ENCODE measurements around the gene FERMT3. TPM values are rescaled to one million over a fixed set of nuclear protein-coding genes. Genes with fewer than 3 reads are reported as not detected.

The FERMT3 gene
- total RNA-seq, 1 experiment from 2014 or later = 10.6 TPM

DNA sequence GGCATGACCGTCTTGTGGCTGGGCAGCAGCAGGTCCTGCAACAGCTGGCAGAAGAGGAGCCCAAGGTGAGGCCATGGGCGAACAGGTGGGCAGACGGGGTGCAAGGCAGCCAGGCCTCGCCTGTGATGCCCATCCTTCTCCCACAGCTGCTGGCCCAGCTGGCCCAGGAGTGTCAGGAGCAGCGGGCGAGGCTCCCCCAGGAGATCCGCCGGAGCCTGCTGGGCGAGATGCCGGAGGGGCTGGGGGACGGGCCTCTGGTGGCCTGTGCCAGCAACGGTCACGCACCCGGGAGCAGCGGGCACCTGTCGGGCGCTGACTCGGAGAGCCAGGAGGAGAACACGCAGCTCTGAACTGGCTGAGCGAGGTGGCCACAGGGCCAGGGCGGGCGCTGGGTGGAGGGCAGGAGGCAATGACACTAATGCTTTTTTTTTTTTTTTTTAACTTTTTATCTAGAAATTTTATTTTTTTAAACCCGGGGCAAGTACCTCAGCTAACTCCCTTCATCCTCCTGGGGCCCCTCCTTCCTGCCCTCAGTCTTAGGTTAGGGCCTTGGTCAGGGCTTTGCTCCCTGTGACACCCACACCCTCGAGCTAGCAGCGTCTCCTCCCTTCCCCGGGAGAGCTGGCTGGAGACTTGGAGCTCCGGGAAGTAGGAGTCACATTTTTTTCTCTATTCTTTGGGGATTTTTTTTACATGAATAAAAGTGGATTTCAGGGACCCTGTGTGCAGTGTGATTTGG, 60.9 kb downstream of the FERMT3 start:
- Histone ChIP-seq H3K4me1 (ENCODE audit: insufficient read depth, low read length) (no peaks in the 10 kb centered on the region), H3K23me2 (ENCODE audit: insufficient read length, low read depth, low read length, poor library complexity, severe bottlenecking) (peaks cover 15% of the 10 kb centered on the region), H4K20me1 (ENCODE audit: control insufficient read depth, insufficient read depth, insufficient read length) (no peaks in the 10 kb centered on the region), H2BK12ac (ENCODE audit: insufficient read length, low read depth, low read length) (no peak overlapping the region), H4K8ac (replicated peaks; ENCODE audit: insufficient read length, low read depth, low read length) (no peak overlapping the region), H3T11ph (ENCODE audit: low read length) (no peak overlapping the region), H3K4me2 (ENCODE audit: insufficient read depth, insufficient read length, low read length) (no peak overlapping the region), H2AFZ (ENCODE audit: low read length) (no peak overlapping the region), H3K23ac (ENCODE audit: insufficient read length, low read depth, low read length) (no peak overlapping the region), H3K56ac (ENCODE audit: insufficient read length, low read depth, low read length) (no peak overlapping the region), H3K9ac (ENCODE audit: extremely low read depth, insufficient read length, low read length) (no peak overlapping the region), H3K9me3 (ENCODE audit: control insufficient read depth, low read depth, low read length) (no peaks in the 10 kb centered on the region), H3K27ac (ENCODE audit: insufficient read length, low read depth, low read length) (no peak overlapping the region), H3K14ac (ENCODE audit: insufficient read depth, low read length) (no peak overlapping the region), H3K79me2 (ENCODE audit: insufficient read depth, low read length) (no peaks in the 10 kb centered on the region), H2BK120ac (ENCODE audit: low read depth, low read length, poor library complexity, severe bottlenecking) (no peak overlapping the region), H4K91ac (ENCODE audit: insufficient read length, low read depth, low read length) (no peak overlapping the region), H3K18ac (ENCODE audit: insufficient read length, low read depth, low read length) (no peak overlapping the region), H2BK5ac (ENCODE audit: insufficient read length, low read length) (no peak overlapping the region), H3K79me1 (ENCODE audit: insufficient read depth, low read depth, low read length, poor library complexity, severe bottlenecking) (no peaks in the 10 kb centered on the region), H3K4ac (ENCODE audit: low read depth, low read length) (no peak overlapping the region), H3K27me3 (ENCODE audit: insufficient read depth, low read length) (no peaks in the 10 kb centered on the region), H2BK15ac (ENCODE audit: low read depth, low read length) (no peak overlapping the region), H4K5ac (ENCODE audit: insufficient read length, low read depth, low read length) (no peak overlapping the region), H2AK5ac (ENCODE audit: insufficient read length, low read length) (no peak overlapping the region), H2BK20ac (ENCODE audit: low read depth, low read length, poor library complexity, severe bottlenecking) (no peak overlapping the region)
- Mint-ChIP-seq H3K4me3 (peak overlapping the region in 1 of 2 experiments; percentile 64; a peak in 2 of 5 replicates), H3K27ac (peak overlapping the region in 2 of 3 experiments; percentile 18 to 65; a peak in 1 of 7 replicates), H3K9me3 (no peaks in the 10 kb centered on the region), H3K36me3 (ENCODE audit: insufficient read depth in 1 of 3, low read depth in 3 of 3) (peaks cover 21 to 53% (median 39%) of the 10 kb centered on the region in 3 experiments), H3K4me1 (peaks cover 16 to 26% of the 10 kb centered on the region in 2 experiments), H3K27me3 (ENCODE audit: low read depth) (no peaks in the 10 kb centered on the region; the same call in 1 of the 2 replicates)
- no CpG with 5 or more reads among the region's 27 CpGs for WGBS (ENCODE audit: extremely low coverage, insufficient read length, low lambda C conversion rate)
- TF ChIP-seq, protein P1, sequence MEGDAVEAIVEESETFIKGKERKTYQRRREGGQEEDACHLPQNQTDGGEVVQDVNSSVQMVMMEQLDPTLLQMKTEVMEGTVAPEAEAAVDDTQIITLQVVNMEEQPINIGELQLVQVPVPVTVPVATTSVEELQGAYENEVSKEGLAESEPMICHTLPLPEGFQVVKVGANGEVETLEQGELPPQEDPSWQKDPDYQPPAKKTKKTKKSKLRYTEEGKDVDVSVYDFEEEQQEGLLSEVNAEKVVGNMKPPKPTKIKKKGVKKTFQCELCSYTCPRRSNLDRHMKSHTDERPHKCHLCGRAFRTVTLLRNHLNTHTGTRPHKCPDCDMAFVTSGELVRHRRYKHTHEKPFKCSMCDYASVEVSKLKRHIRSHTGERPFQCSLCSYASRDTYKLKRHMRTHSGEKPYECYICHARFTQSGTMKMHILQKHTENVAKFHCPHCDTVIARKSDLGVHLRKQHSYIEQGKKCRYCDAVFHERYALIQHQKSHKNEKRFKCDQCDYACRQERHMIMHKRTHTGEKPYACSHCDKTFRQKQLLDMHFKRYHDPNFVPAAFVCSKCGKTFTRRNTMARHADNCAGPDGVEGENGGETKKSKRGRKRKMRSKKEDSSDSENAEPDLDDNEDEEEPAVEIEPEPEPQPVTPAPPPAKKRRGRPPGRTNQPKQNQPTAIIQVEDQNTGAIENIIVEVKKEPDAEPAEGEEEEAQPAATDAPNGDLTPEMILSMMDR (conservative IDR thresholded peaks at IDR 0.05) = no peak
- no peak for DNase-seq
